ENCODE results near the gene SIK3.

The SIK3 gene

GRCh38 chr11:116955949-116956348 lies 142.3 kb downstream of the SIK3 start:
- DNase-seq, result no peak

DNA sequence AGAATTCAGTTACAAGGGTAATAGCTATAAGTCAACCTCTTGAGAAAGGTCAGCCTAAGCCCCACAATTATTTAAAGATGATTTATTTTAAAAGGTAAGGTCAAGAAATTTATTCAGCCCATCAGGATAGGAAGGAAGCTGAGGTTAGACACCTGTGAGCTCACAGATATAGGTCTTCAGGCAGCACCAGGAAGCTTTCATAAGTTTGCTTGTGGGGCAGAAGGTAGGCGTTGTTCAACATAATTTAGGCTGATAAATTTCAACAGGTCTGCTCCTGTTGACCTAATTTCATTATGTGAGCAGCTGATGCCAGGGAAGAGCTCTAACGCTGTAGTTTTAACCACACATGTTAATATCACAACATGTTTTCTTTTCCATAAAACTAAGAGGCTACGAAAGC lies 142.7 kb downstream of the SIK3 start:
- DNase-seq, result no peak

- no peak for DNase-seq
Measured at GRCh38 chr11:116953530-116954285, 144.5 kb downstream of the SIK3 start.

DNA sequence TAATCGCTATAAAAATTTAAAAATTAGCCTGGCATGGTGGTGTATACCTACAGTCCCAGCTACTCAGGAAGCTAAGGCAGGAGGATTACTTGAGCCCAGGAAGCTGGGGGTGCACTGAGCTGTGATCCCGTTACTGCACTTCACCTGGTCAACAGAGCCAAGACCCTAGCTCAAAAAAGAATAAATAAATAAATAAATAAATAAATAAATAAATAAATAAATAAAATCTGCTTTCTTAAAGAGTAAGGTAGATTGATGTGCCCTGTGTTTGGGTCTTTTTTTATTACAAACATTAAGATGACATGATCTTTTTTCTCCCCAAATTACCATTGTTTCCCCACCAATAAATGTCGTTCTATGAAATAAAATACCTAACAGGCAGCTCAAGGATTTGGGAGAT lies 146.5 kb downstream of the SIK3 start:
- DNase-seq, result no peak

- no peak for DNase-seq
Measured at GRCh38 chr11:116950210-116950609, 148.0 kb downstream of the SIK3 start.

DNA sequence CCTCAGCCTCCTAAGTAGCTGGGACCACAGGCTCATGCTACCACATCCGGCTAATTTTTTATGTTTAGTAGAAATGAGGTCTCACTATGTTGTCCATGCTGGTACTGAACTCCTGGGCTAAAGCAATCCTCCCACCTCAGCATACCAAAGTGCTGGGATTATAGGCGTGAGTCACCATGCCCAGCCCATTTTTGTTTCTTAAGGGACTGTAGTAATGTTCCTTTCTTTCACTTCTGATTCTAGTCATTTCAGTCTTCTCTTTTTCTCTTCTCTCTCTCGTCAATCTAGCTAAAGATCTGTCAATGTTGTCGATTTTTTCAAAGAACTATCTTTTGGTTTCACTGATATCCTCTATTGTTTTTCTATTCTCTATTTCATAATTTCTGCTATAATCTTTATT lies 149.8 kb downstream of the SIK3 start:
- no peak for DNase-seq

DNA sequence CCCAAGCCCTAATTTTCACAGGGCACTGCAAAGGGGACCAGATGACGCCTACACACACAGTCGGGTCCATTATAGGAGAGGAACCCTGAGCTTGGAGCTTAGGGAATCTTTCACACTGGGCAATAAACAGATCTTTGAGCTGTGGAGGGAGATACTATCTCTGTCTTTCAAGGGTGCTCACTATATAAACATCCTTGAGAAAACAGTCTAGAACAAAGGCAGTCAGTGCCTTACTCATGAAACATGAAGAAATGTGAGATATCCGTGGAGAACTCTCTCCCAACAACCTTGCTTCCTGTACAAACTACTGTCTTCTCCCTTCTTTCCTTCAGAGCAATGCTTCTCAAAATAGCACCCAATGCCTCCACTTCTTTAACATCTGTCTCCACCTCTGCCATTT lies 151.8 kb downstream of the SIK3 start:
- DNase-seq, result no peak

DNA sequence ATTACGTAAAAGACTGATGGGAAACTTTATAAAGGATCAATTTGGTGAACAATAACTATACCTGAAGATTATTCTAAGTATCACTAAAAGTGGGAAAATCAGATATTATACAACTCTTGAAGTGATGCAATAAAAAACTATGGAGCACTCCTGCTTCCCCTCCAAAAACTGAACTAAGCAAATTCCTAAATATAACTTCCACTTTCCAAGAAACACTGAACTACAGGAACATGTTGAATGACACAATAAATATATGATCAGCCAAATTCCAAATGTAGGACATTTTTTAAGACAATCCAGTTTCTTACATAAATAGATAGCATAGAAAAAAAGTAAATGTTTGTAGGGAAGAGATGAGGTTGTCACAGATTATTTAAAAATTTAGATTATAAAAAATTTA lies 158.7 kb downstream of the SIK3 start:
- no peak for DNase-seq

DNA sequence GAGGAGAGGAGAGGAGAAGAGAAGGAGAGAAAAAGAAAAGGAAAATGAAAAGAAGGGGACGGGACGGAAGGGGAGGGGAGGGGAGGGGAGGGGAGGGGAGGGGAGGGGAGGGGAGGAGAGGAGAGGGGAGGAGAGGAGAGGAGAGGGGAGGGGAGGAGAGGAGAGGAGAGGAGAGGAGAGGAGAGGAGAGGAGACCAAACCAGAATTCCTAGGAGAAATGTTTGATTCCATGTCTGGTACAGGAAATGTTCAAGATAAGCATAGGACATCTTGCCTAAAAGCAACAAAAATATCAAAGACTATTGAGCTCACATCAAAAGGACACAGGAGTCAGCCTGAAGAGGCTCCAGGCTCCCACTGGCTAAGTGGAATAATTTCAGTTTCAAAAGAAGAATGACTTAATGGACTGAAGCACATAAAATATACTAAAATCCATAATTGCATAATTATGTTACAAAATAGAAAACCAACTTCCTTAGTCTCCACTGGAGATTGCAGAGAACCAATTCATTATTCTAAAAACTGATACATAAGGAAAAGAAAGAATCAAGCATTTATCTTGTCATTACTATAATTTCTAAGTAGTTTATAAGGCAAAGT lies 159.7 kb downstream of the SIK3 start:
- DNase-seq, result no peak

GRCh38 chr11:116936754-116937446 lies 161.3 kb downstream of the SIK3 start:
- no peak for DNase-seq

DNA sequence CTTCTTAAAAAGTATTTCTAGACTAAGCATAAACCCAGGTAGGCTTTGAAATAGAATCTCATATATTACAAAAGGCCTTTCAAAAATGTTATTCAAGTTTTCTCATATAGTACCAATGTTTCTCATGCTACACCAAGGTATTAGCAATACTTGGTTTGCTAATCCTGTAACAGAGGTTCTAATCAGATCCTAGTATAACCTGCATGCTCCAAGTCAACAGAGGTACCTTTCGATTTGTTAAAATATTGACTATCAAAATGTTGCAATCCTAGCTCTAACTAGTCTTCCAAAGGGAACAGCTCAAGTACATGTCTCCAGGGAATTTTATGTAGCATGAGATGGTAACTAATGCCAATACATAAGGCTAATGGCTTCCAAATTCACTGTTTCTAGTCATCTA lies 162.7 kb downstream of the SIK3 start:
- DNase-seq, result no peak

DNA sequence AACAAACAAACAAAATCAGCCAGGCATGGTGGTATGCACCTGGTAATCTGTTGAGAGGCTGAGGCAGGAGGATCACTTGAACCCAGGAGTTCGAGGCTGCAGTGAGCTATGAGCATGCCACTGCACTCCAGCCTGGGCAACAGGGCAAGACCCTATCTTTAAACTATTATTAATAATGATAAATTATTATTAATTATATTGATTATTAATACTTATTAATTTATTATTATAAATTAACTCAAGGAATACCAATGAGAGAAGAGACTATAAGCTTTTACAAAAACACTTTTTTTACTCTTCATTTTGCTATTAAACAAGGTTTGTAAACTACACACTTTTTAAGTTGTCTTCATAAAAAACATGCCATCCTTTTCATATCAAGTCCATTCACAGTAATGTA lies 163.1 kb downstream of the SIK3 start:
- DNase-seq, result no peak

DNA sequence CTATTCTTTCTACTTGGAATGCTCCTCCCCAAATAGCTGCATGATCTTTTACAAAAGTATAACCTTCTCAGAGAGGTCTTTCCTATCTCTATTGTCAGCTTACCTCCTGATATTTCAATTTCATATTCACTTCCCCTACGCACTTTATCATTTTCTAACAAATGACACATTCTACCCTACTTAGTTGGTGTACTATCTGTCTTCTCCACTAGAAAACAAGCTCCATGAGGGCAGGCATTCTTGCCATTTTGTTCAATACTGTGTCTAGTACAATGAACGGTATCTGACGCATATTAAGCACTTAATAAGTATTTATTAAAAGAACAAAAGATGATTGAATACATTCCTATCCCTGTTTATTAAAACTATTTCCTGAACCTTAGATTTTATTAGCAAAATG lies 164.3 kb downstream of the SIK3 start:
- peak; percentile 21 for DNase-seq

GRCh38 chr11:116932181-116932580 lies 166.0 kb downstream of the SIK3 start:
- DNase-seq, result no peak

- peak; percentile 84 for DNase-seq
Measured at GRCh38 chr11:116931206-116931953, 166.8 kb downstream of the SIK3 start.

DNA sequence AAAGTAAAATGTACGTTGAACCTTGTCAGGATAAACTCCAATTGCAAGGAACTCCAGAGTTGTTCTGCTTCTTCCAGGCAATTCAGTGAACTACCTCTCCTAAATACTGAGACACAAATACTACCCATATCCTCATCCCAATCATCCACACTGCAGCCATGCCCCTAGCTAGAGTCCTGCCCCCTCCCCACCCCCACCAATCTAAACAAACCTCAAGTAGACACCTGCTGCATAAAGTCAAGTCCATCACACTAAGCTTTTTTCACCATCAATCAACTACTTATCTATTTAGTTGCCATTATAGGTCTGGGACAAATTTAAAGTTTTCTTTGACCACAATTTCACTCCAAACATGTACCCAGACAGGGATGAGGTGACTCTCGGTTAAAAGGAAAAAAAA lies 167.6 kb downstream of the SIK3 start:
- no peak for DNase-seq

GRCh38 chr11:116930177-116930576 lies 168.1 kb downstream of the SIK3 start:
- DNase-seq, result peak; percentile 38

DNA sequence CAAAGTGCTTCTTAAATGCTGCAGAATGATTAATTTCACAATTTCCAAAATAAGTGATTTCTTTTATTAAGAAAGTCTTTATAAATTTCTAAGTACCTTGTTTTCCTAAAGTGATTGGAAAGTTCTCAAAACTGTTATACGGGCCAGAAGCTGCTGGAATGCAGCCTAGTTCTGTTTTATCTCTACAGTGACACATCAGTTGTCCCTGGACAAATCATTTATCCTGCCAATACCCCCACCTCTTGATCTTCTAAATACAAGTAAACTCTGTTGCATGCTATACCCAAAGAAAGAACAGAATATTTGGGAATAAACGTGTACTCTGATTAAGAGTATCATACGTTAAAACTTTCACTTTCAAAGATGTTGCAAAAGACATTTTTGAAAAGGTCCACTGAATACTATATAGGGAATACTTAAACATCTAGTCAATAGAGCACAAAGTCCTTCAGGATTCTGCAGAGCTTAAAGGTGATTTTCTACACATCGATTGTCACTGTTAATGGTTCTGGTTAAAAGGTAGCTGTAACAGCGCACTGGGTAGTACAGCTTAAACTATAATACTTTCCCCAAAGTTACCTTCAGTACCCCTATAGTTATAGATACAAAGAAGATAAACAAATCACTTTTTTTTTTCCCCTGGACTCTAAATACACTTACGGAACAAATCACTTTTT lies 168.7 kb downstream of the SIK3 start:
- peak; percentile 53 for DNase-seq

- no peak for DNase-seq
Measured at GRCh38 chr11:116928845-116929244, 169.4 kb downstream of the SIK3 start.

- DNase-seq, result peak; percentile 34
Measured at GRCh38 chr11:116928102-116928777, 170.0 kb downstream of the SIK3 start.

- DNase-seq, result peak; percentile 55
Measured at GRCh38 chr11:116927163-116927974, 170.9 kb downstream of the SIK3 start.

Data from hematopoietic multipotent progenitor cell treated with erythropoietin and hydrocortisone succinate and interleukin-3 and kit ligand, for 8 days (in vitro differentiated cells).